ENCODE data around the gene SPRY4.

GRCh38 chr5:142277796-142278195 is 47.0 kb downstream of the SPRY4 start:
- TF ChIP-seq CTCF (IDR thresholded peaks at IDR 0.05), result no peak
- TF ChIP-seq POLR2A (IDR thresholded peaks at IDR 0.05), result no peak

Measured in upper lobe of left lung (tissue), 4 donors.